Muscle layer of duodenum (tissue), 2 donors: Measurements from ENCODE around the gene ASB7.

ENCODE experiments used
- H3K27ac ChIP-seq: one replicate; pipeline ENCODE4 v1.7.0; 2013; ENCODE audit warnings: mild to moderate bottlenecking, low read length
- H3K27me3 ChIP-seq: one replicate; pipeline ENCODE4 v1.7.0; 2013; ENCODE audit warnings: low read depth, mild to moderate bottlenecking, control low read depth, low read length
- H3K36me3 ChIP-seq, 2 donors: one replicate each; pipeline ENCODE4 v1.7.0; 2013; ENCODE audit warnings: low read length in 2 of 2, control low read depth in 1 of 2, mild to moderate bottlenecking in 1 of 2; ENCODE audit not compliant: insufficient read depth in 2 of 2, control insufficient read depth in 1 of 2
- H3K4me1 ChIP-seq, 2 donors: one replicate each; pipeline ENCODE4 v1.7.0; 2013; ENCODE audit warnings: low read length in 2 of 2, mild to moderate bottlenecking in 2 of 2, control low read depth in 1 of 2, moderate library complexity in 1 of 2; ENCODE audit not compliant: insufficient read depth in 2 of 2, control insufficient read depth in 1 of 2
- H3K4me3 ChIP-seq, 2 donors: one replicate each; pipeline ENCODE4 v1.7.0; 2013; ENCODE audit warnings: low read length in 2 of 2, low read depth in 1 of 2, mild to moderate bottlenecking in 1 of 2
- H3K9me3 ChIP-seq, 2 donors: one replicate each; pipeline ENCODE4 v1.7.0; 2013; ENCODE audit warnings: low read length in 2 of 2, control low read depth in 1 of 2, mild to moderate bottlenecking in 1 of 2; ENCODE audit not compliant: control insufficient read depth in 1 of 2
- donor health status: healthy.

The ASB7 gene

GRCh38 chr15:100687582-100688141, 85.3 kb downstream of the ASB7 start:
- H3K9me3 ChIP-seq: no peaks in the 10 kb centered on the region
- H3K27ac ChIP-seq: peak overlapping the region; percentile 19
- no peaks in the 10 kb centered on the region for H3K36me3 ChIP-seq
- H3K4me1 ChIP-seq: peaks cover 0 to 13% of the 10 kb centered on the region in 2 donors
- H3K4me3 ChIP-seq: no peak overlapping the region
- H3K27me3 ChIP-seq: no peaks in the 10 kb centered on the region

GRCh38 chr15:100688549-100689120, 86.2 kb downstream of the ASB7 start:
- Histone ChIP-seq H3K27ac (peak overlapping the region; percentile 19), H3K4me1 (peaks cover 0 to 4% of the 10 kb centered on the region in 2 donors)

GRCh38 chr15:100689131-100689899, 86.9 kb downstream of the ASB7 start:
- no peak overlapping the region for H3K4me3 ChIP-seq
- peaks cover 0 to 4% of the 10 kb centered on the region in 2 donors for H3K4me1 ChIP-seq
- no peak overlapping the region for H3K27ac ChIP-seq
- H3K27me3 ChIP-seq: no peaks in the 10 kb centered on the region
- H3K36me3 ChIP-seq: no peaks in the 10 kb centered on the region
- no peaks in the 10 kb centered on the region for H3K9me3 ChIP-seq

More at GRCh38 chr15:100688549-100689120, 86.2 kb downstream of the ASB7 start:
- H3K9me3 ChIP-seq: no peaks in the 10 kb centered on the region
- H3K4me3 ChIP-seq: no peak overlapping the region
- no peaks in the 10 kb centered on the region for H3K36me3 ChIP-seq
- H3K27me3 ChIP-seq: no peaks in the 10 kb centered on the region

- Histone ChIP-seq H3K27me3 (no peaks in the 10 kb centered on the region), H3K9me3 (no peaks in the 10 kb centered on the region), H3K36me3 (no peaks in the 10 kb centered on the region), H3K4me1 (peaks cover 0 to 4% of the 10 kb centered on the region in 2 donors), H3K4me3 (no peak overlapping the region), H3K27ac (no peak overlapping the region)
These were observed 87.8 kb downstream of the ASB7 start for GRCh38 chr15:100690032-100690794.

GRCh38 chr15:100690795-100691158, 88.4 kb downstream of the ASB7 start:
- peaks cover 0 to 4% of the 10 kb centered on the region in 2 donors for H3K4me1 ChIP-seq
- no peaks in the 10 kb centered on the region for H3K9me3 ChIP-seq
- H3K27ac ChIP-seq: no peak overlapping the region
- no peaks in the 10 kb centered on the region for H3K36me3 ChIP-seq
- no peaks in the 10 kb centered on the region for H3K27me3 ChIP-seq
- H3K4me3 ChIP-seq: no peak overlapping the region

DNA sequence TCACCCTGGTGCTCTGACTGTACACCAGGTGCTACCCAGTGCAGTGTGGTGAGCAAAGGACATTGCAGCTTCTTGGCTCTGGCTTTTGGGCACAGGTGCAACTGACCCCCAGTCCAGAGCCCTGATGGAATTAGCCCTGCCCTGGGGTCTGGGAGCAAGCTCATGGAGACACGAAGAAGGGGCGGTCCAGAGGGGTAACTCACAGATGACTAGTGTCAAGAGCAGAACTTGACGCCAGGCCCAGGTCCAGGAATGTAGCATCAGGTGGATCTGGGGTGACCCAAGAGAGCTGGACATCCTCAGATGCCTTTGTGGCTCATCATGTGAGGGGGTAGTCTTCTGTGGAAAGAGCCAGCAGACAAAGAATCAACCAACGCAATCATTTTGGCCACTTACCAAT, 88.9 kb downstream of the ASB7 start:
- Histone ChIP-seq H3K27ac (no peak overlapping the region), H3K36me3 (no peaks in the 10 kb centered on the region), H3K27me3 (no peaks in the 10 kb centered on the region), H3K9me3 (no peaks in the 10 kb centered on the region), H3K4me1 (peaks cover 0 to 4% of the 10 kb centered on the region in 2 donors), H3K4me3 (no peak overlapping the region)

DNA sequence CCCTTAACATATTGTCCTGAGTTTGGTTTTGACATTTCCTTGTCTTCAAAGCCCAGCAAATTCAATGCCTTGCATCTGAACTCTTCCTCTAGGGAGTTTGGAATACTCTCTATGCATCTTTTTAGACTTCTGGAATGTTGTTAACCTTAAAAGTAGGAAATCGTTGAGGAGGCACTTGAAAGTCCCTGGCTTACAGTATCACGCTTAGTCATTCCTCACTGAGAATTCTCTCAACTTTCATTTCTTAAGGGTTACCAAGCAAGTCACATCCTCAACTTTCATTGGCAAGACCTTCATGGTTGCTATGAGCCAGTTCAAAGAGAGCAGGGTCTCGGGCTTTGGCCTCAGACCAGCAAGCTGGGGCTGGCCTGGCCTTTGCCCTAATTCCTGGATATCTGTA, 89.9 kb downstream of the ASB7 start:
- peaks cover 0 to 4% of the 10 kb centered on the region in 2 donors for H3K4me1 ChIP-seq
- H3K9me3 ChIP-seq: no peaks in the 10 kb centered on the region
- no peaks in the 10 kb centered on the region for H3K27me3 ChIP-seq
- H3K36me3 ChIP-seq: no peaks in the 10 kb centered on the region
- no peak overlapping the region for H3K4me3 ChIP-seq
- no peak overlapping the region for H3K27ac ChIP-seq

GRCh38 chr15:100692671-100693070, 90.3 kb downstream of the ASB7 start:
- no peak overlapping the region for H3K27ac ChIP-seq

DNA sequence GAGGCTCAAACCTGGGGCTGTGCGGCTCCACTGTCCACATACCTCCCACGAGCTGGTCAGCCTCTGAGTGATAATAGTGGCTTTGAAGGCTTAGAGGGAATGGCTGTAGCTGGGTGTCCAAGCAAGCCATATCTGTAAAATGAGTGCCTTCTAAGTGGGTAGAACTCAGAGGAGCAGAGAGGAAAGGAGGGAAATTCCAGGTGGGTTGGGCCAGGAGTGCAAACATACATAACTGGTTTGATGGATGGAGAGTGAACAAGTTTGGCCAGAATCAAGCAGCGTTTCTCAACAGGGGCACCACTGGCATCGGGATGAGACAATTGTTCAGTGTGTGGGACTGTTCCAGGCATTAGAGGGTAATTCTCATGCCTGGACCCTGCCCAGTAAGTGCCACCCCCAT, 91.1 kb downstream of the ASB7 start:
- Histone ChIP-seq H3K36me3 (no peaks in the 10 kb centered on the region), H3K4me3 (no peak overlapping the region), H3K9me3 (no peaks in the 10 kb centered on the region), H3K4me1 (no peaks in the 10 kb centered on the region), H3K27ac (no peak overlapping the region), H3K27me3 (no peaks in the 10 kb centered on the region)

More at GRCh38 chr15:100692671-100693070, 90.3 kb downstream of the ASB7 start:
- no peaks in the 10 kb centered on the region for H3K36me3 ChIP-seq
- H3K4me1 ChIP-seq: peaks cover 0 to 4% of the 10 kb centered on the region in 2 donors
- no peaks in the 10 kb centered on the region for H3K9me3 ChIP-seq
- no peak overlapping the region for H3K4me3 ChIP-seq
- no peaks in the 10 kb centered on the region for H3K27me3 ChIP-seq

DNA sequence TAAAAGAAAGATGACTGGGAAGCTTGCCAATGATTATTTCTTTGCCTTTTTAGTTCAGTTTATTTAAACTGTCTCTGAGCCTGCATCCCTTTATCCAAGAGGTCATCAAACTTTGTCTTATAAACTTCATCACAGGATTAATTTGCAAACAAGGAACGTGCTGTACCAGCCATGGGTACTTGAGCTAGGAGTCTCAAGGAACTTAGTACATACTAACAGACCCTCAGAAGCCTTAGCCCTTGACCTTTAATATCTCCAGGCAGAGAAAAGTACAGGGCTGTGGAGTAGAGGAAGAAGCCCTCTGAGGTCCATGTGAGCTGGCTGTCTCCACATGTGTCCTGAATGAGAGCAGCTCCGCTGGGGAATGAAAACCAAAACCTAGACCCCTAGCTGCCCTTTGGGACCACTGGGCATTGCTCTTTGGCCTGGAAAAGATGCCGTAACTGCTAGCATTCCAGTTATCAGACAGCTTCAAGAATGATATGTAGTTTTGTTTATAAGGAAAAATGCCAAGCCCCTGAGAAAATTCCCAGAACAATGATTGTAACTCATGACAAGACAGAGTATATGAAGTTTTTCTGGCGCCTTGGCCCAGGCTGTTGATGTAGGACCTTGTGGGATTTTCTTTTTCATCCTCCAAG, 92.1 kb downstream of the ASB7 start:
- H3K9me3 ChIP-seq: no peaks in the 10 kb centered on the region
- H3K27ac ChIP-seq: peak overlapping the region; percentile 75

GRCh38 chr15:100695048-100695447, 92.7 kb downstream of the ASB7 start:
- no peaks in the 10 kb centered on the region for H3K36me3 ChIP-seq
- H3K4me1 ChIP-seq: no peaks in the 10 kb centered on the region
- H3K4me3 ChIP-seq: no peak overlapping the region
- no peaks in the 10 kb centered on the region for H3K27me3 ChIP-seq
- H3K27ac ChIP-seq: peak overlapping the region; percentile 75
- H3K9me3 ChIP-seq: no peaks in the 10 kb centered on the region

More for the DNA sequence above, 92.1 kb downstream of the ASB7 start:
- H3K4me1 ChIP-seq: no peaks in the 10 kb centered on the region
- H3K36me3 ChIP-seq: no peaks in the 10 kb centered on the region
- H3K27me3 ChIP-seq: no peaks in the 10 kb centered on the region
- H3K4me3 ChIP-seq: no peak overlapping the region
